GM21360 (cell line): Measurements from ENCODE around the gene NUPR1.
"Not testable (repeated sequence)": the region's sequence is repeated elsewhere in the genome, so short reads cannot be mapped to it uniquely, and the experiment has no call there.

ENCODE experiments used
- ATAC-seq: cut with Tn5 transposase; IDR thresholded peaks from one replicate; pipeline ENCODE4 v1.9.1; 2021; ENCODE audit warnings: mild to moderate bottlenecking, moderate library complexity; ENCODE audit not compliant: unreplicated experiment

NUPR1 gene

DNA sequence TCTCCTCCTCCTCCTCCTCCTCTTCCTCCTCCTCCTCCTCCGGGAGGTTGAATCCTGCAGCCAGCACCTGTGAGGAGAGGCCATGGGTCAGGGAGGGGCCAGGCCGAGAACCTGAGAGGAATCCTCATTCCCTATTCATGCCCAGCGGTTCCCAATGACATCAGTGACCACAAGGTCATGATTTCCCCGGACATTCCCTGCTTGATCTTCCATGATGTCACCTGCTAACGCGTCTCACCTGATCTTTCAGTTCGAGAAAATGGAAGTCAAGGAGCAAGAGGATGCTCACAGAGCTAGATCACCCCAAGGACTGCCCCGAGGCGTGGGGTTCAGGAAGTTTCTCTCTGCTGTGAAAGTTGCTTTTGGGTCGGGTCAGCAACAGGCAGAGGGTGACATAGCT is 38.9 kb downstream of the NUPR1 start:
- ATAC-seq, result no peak

DNA sequence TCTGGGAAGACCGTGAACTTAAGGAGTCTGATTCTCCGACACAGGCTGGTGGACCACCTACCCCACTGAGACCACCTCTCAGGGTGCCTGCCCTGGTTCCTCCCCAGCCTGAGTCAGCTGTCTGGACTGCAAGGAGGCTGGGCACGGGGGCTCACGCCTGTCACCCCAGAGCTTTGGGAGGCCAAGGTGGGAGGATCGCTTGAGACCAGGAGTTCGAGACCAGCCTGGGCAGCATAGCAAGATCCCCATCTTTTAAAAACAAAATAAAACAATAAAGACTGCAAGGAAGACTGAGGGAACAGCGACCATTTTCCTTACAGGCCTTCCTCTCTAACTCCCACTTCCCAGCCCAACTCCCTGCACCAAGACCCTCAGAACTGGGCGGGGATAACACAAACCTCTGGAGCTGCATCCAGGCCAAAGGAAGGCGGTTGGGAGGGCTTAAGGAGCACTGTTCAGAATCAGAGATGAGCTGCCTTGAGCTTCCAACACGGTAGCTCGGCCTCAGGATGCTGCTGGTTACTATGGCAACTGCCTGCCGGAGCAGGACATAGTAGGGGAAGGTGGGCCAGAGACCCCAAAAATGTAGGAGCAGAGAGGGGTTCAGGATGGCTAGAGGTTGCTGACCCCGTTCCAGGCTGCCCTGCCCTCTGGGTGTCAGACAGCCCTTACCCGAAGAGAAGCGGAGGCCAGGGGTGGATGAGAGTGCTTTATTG is 40.0 kb downstream of the NUPR1 start:
- no peak for ATAC-seq

DNA sequence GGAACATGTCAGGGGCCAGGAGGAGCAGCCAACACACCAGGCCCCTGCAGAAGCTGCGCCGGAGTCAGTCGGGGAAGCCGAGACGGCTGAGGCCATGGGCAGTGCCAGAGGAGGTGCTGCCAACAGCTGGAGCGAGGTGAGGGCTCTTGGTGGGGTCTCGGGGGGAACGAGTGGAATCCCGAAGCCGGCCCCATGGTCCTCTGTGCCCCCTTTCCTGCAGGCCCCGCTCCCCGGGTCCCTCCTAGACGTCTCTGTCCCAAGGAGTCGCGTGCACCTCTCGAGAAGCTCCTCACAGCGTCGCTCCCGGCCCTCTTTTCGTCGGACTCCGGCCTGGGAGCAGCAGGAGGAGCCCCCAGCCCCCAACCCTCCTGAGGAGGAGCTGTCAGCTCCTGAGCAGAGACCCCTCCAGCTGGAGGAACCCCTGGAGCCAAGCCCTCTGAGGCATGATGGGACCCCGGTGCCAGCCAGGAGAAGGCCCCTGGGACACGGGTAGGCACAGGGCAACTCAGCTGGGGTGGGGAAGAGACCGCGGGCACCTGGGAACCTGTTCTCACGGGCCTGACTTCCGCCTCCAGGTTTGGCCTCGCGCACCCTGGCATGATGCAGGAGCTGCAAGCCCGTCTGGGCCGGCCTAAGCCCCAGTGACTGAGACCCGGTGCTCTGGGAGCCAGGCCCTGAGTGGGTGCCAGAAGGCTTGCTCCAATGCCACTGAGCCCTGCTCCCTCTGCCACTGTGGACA is 40.7 kb downstream of the NUPR1 start:
- ATAC-seq, result no peak

DNA sequence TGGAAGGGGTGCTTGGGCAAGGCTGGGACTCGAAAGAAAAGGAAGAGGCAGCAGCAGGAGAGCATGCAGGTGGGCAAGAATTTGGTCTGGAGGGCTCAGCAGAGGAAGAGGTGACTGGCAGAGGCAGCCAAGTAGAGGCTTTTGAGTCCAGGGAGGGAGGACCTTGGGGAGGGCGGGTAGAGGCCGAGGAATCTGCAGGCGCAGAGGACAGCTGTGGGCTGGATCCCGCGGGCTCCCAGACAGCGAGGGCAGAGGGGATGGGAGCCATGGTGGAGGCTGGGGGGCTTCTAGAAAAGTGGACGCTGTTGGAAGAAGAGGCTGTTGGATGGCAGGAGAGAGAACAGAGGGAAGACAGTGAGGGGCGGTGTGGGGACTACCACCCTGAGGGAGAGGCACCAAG is 41.4 kb downstream of the NUPR1 start:
- no peak for ATAC-seq

DNA sequence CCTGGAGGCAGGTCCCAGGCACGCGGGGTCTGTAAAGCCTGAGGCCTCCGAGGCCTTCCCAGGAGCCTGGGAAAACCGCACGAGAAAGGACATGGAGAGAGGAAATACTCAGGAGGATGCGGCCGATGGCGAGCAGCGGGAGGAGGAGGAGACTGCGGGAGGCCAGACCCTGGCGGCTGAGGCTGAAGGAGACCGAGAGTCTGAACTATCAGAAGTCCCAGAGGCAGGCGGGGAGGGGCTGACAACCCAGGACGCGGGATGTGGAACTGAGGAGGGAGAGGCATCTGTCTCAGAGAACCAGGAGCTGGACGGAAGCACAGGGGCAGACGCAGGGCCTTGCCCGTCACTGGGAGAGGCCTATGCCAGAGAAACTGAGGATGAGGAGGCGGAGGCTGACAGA is 41.9 kb downstream of the NUPR1 start:
- no peak for ATAC-seq

DNA sequence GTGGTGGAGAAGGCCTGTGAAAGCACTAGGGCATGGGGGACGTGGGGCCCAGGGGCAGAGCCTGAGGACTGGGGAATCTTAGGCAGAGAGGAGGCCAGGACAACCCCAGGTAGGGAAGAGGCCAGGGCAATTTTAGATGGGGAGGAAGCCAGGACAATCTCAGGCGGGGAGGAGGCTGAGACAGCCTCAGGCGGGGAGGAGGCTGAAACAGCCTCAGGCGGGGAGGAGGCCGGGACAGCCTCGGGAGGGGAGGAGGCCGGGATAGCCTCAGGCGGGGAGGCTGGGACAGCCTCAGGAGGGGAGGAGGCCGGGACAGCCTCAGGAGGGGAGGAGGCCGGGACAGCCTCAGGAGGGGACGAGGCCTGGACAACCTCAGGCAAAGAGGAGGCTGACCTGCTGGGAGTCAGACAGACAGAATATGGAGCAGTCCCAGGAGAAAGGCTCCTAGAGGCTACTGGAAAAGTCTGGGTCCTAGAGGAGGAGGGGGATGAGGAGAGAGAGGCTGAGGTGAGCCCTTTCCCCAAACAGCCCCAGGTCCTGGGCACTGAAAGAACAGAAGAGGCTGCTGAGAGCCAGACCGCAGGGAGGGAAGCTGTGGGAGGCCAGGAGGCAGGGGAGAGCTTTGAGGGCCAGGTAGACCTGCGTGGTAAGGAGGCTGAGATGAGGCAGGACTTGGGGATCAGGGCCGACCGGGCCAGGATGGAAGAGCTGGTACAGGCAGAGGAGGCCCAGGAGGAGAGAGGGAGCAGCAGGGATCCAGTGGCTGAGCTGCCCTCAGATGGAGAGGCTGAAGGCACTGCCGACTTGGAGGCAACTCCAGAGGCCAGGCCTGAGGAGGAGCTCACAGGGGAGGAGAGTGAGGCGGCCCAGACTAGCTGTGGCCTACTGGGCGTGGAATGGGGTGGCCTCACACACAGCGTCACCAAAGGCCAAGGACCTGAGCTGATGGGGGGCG is 42.7 kb downstream of the NUPR1 start:
- no peak for ATAC-seq

DNA sequence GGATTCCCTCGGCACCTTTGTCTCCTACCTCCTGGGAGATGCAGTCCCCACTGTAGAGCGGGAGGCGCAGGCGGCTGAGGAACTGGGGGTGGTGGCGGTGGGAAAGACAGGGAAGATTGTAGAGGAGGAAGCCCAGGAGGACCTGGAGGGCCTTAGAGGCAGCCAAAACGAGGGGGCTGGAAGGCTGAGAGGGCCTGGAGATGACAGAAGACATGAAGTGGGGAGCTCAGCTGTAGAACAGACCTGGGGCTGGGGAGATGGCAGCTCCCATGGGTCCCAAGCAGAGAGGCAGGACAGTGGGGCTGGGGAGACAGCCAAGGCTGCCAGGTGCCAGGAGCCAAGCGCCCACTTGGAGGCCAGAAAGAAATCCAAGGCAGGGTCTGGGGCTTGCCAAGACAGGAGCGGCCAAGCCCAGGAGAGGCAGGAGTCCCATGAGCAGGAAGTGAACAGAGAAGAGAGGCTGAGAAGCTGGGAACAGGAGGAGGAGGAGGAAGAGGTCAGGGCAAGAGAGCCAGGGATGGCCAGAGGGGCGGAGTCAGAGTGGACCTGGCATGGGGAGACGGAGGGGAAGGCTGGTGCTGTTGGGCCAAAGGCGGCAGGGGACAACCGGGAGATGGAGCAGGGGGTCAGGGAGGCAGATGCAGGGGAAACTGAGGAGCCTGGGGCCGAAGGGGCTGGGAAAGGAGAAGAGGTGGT is 43.5 kb downstream of the NUPR1 start:
- ATAC-seq, result no peak

DNA sequence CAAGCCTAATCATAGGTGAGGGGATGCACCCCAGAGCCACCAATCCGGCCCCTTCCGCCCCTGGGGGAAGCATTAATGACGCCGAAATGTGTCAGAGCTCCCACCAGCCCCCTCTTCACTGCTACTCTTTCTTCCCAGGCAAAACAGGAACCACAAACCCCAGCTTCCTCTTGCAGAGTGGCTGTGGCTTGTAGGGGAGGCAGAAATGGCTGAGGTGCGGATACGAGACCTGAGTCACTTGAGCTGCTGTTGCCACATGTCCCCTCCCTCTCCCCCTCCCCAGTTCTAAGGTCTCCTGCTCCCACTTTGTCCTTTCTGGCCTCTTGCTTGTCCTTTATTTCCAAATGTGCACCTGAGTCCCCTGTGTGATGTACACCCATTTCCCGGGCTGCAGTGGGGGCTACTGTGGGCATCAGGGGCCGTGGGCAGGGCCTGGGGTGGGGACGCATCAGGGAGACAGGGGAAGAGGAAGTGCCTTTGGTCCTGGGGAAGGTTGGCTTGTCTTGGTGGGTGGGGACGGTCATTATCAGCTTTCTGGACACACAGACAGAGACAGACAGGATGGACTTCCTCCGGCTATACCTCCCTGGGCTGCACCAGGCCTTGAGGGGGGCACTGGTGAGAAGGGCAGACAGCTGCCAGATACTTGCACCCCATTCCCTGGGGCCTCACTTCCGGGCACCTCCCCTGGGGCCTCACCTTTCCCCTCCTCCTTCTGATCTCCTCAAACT is 44.5 kb downstream of the NUPR1 start, which contains the start of gene APOBR:
APOBR (plus strand) TSS at position 523 of the 731 bp plus-strand sequence; CDS start at position 562, 39 bp downstream.
- ATAC-seq, result no peak

DNA sequence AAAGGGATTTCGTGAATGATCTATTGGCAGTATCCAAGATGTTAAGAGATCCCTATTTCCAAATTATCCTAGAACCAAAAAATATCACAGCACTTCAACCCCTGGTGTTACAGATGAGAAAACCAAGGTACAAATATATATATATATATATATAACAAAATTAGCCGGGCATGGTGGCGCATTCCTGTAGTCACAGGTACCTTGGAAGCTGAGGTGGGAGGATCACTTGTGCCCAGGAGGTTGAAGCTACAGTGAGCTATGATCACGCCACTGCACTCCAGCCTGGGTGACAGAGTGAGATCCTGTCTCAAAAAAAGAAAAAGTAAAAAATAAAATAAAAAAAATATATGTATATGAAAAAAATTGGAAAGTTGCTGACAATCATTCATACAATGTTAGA is 46.3 kb downstream of the NUPR1 start:
- ATAC-seq, result no peak

DNA sequence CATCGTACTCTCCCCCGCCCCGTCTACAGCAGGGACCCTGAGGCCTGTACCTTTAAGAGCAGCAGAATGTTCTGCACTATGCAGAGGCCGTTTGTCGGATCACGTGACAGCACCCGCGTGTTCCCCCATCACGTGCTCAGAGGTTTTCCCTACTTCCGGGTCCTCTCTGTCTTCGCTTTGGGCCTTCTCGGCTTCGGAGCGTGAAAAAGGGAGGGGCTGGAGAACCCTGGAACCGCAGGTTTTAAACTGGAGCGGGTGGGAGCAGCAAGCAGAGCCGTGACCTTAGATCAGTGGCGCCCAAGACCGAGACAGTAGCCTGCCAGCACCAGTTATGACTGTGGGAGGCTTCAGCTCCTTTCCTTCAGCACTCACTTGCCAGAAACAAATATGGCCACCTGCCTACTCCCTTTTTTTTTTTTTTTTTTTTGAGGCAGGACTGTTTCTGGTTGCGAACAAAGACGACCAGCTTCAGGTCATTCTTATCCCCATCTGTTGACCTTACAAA is 46.8 kb downstream of the NUPR1 start, which contains the start of gene CLN3:
CLN3 (minus strand) TSS at position 105 of the 505 bp plus-strand sequence. CDS start 315 bp downstream, outside the sequence.
- ATAC-seq, result peak; percentile 57

DNA sequence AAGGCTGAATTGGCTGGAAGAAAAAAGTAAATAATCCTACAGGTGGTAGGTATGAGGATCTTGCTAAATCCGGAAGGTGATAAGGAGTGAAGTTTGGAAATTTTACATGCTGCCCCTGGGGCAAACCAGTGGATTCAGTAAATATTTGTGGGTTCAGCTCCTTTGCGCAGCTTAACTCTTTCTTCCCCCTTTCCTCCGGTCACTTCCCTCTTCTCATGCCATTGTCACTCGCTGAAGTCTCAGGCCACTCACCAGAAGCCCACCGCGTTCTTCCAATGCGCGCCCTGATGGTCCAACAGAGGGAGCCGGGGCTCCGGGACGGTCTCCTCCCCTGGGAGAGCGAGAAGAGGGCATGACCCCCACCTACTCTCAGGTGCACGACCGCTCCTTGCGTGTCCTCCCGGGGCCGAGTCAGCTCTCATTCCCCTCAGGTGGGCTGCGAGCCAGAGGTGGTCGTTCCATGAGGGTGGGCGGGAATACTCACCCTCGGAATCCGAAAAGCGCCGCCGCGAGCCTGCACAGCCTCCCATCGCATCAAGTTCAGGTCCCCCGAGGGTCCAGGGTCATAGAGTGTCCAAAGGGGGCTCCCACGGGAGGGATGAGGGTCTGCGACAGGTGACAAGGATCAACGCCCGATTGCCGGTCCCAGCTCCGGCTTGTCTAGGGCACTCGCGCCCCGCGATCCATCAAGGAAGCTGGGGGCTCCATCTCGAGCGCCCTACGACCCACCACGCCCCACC is 47.4 kb downstream of the NUPR1 start:
- ATAC-seq, result peak; percentile 13

DNA sequence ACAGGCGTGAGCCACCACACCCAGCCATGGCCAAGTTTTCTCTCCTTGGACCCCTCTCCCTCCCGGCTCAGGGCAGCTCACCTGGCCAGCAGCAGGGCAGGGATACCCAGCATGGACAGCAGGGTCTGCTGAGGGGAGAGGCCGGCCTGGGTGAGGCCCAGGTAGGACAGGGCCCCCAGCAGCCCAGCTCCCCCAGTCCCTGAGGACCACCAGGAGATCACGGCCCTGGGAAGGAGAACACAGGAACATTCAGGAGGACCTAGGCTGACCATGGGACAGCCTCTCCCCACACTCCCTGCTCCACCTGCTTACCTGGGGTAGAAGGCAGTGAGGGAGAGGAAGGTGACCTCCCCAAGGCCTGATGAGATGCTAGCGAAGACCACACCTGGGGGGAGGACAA is 52.5 kb downstream of the NUPR1 start:
- ATAC-seq, result no peak

DNA sequence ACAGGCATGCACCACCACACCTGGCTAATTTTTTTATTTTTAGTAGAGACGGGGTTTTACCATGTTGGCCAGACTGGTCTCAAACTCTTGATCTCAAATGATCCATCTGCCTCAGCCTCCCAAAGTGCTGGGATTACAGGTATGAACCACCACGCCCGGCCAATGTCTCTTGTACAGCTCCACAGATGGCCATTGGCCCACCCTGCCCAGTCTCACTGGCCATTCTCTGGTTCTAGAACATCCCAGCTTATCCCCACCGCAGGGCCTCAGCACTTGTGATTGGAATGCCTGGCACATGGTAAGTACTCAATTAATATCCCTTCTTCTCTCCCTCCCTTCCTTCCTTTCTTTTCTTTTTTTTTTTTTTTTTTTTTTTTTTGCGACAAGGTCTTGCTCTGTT is 55.4 kb downstream of the NUPR1 start:
- ATAC-seq, result not testable (repeated sequence)
